COLO829 (cell line): ENCODE measurements around the gene ZSCAN23.
"Not testable (repeated sequence)": the region's sequence is repeated elsewhere in the genome, so short reads cannot be mapped to it uniquely, and the experiment has no call there.

Experiments
- DNase-seq: peaks from one replicate; pipeline ENCODE4 v3.0.0; 2012; ENCODE audit warnings: low spot score

Gene ZSCAN23

GRCh38 chr6:28436404-28436803 lies 6.9 kb downstream of the ZSCAN23 start:
- DNase-seq = no peak

DNA sequence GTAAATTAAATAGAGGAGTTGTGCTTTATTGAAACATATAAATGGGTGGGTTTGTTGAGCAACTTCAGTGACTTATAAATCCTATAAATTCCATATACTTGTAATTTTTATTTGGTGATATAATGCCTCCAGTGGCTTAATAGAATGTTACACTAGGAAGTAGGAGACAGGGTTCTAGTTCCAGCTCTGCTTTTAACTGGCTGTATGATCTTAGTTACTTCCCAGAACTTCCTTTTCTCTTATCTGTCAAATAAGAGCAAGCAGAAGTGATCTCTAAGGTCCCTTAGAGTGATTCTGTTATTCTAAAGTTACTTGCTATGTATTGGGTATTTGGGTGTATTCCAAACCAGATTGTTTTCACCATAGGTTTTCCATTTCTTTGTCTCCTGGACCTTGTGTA lies 10.2 kb downstream of the ZSCAN23 start:
- no peak for DNase-seq

- no peak for DNase-seq
Observed at GRCh38 chr6:28429781-28430180, 13.5 kb downstream of the ZSCAN23 start.

GRCh38 chr6:28425944-28426541 lies 17.2 kb downstream of the ZSCAN23 start:
- DNase-seq = no peak

GRCh38 chr6:28424163-28424562 lies 19.1 kb downstream of the ZSCAN23 start:
- DNase-seq = no peak

- no peak for DNase-seq
Observed at GRCh38 chr6:28423546-28423945, 19.7 kb downstream of the ZSCAN23 start.

GRCh38 chr6:28413681-28414080 lies 29.6 kb downstream of the ZSCAN23 start:
- no peak for DNase-seq

GRCh38 chr6:28410767-28411166 lies 32.5 kb downstream of the ZSCAN23 start:
- no peak for DNase-seq

- no peak for DNase-seq
Observed at GRCh38 chr6:28408076-28408802, 35.1 kb downstream of the ZSCAN23 start.

GRCh38 chr6:28407401-28407800 lies 35.9 kb downstream of the ZSCAN23 start:
- no peak for DNase-seq

GRCh38 chr6:28403923-28404322 lies 39.4 kb downstream of the ZSCAN23 start:
- not testable (repeated sequence) for DNase-seq

DNA sequence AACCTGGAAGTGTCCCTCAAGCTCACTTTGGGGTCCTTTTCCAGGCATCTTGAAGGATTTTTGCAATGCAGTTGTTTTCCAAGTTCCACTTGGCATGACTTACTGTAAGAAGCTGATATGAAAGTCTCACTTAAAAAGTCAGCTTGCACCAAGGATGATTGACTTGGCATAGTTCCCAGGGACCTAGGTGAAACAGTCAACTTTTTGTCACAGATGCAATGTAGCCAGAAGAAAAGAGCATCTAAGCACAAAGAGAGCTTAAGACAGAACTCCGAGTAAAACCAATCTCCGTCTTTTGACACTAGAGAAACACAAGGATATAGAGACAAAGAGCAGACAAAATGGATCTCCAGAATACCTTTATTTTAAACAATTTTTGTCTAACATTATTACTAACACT lies 41.1 kb downstream of the ZSCAN23 start:
- no peak for DNase-seq

DNA sequence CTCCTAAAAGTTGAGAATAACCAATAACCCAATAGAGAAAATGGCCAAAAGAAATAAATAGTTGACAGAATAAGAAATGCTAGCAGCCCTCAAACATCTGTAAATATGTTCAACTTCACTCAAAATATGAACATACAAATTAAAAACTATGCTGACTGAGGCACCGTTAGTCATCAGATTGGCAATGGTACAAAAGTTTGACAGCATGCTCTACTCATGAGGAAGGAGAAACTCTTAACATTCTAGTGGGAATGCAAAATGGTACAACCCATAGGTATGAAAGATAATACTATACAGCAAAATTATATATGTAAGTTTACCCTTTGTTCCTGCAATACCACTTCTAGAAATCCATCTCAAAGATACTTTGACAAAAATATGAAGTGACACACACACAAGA lies 42.1 kb downstream of the ZSCAN23 start:
- DNase-seq = no peak

- DNase-seq = no peak
Observed at GRCh38 chr6:28400122-28400451, 43.2 kb downstream of the ZSCAN23 start.

GRCh38 chr6:28399350-28400121 lies 43.8 kb downstream of the ZSCAN23 start, which contains the start of gene ZSCAN12:
Gene ZSCAN12, minus strand, starts transcription at chr6:28399747. Its CDS starts 1,342 bp downstream, at chr6:28398405.
- DNase-seq = peak; percentile 58

- no peak for DNase-seq
Observed at GRCh38 chr6:28395918-28396317, 47.4 kb downstream of the ZSCAN23 start.

DNA sequence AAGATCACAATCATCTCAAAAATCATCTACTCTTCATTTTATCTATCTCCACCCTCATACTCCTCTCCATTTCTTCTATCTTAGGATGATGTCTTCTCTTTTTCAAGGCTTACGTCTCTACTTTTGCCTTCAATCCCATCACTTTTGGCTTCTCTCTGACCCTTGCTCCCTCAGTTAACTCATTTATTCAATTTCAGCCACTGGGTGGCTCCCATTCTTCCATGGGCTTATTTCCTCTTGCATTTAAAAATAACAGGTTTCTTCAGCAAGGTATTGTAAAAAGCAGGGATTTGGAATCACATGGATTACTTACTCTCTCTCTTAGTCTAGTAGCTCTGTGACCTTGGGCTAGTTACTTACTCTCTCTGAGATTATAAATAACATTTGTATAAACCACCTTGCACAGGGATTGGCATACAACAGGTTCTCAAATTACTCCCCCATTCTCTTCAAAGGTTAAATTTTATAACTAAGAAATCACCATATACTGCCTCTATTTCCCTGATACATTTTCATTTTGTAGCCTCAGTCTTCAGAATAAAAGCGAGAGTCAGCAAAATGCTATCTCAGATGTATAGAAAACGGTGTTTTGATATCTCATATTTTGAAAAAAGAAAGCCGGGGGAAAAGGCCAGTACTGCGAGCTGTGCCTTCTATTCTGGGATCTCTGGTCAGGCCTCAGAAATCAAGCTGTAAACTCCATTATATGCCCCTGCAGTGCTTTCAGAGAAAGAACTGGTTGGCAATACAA lies 49.2 kb downstream of the ZSCAN23 start:
- DNase-seq = no peak

GRCh38 chr6:28390688-28391087 lies 52.6 kb downstream of the ZSCAN23 start:
- DNase-seq = no peak

DNA sequence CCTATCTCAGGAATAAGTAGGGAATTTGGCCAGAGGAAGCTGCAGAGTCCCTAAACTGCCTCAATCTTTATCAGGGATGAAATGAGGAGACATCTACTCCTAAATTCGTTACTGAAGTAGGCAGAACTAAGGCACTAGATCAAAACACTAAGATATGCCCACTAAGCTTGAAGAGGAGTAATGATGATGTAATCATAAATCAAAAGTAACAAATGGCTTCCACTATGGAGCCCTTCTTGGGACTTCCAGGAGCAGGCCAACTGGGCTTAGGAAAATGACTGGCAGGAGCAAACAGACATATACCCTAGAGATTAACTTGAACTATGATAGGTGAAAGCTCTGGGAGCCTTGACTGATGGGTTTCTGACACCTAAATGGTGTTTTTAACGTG lies 59.2 kb downstream of the ZSCAN23 start:
- DNase-seq = no peak

- DNase-seq = no peak
Observed at GRCh38 chr6:28383235-28384142, 59.8 kb downstream of the ZSCAN23 start.
